Endodermal cell (in vitro differentiated cells): ENCODE data around the gene SLC38A2. TPM values are rescaled to one million over a fixed set of nuclear protein-coding genes. Genes with fewer than 3 reads are reported as not detected.

Experiments
- DNase-seq: peaks from one replicate; pipeline ENCODE4 v3.0.0-alpha.2; 2017
- H3K27ac ChIP-seq: 2 replicates; pipeline ENCODE4 v1.5.1; 2013; ENCODE audit warnings: mild to moderate bottlenecking, low read depth, low read length, moderate library complexity
- H3K27me3 ChIP-seq: 2 replicates; pipeline ENCODE4 v1.6.1; 2013; ENCODE audit warnings: mild to moderate bottlenecking, low read length, moderate library complexity; ENCODE audit not compliant: insufficient read depth, control insufficient read depth, poor library complexity, severe bottlenecking
- H3K36me3 ChIP-seq: 2 replicates; pipeline ENCODE4 v1.7.0; 2013; ENCODE audit warnings: mild to moderate bottlenecking, low read length, moderate library complexity; ENCODE audit not compliant: control insufficient read depth, insufficient read depth
- H3K4me1 ChIP-seq: one replicate; pipeline ENCODE4 v1.7.0; 2013; ENCODE audit warnings: low read length; ENCODE audit not compliant: control insufficient read depth, insufficient read depth
- H3K4me3 ChIP-seq: 2 replicates; pipeline ENCODE4 v1.5.1; 2013; ENCODE audit warnings: mild to moderate bottlenecking, low read length, moderate library complexity
- H3K9ac ChIP-seq: 2 replicates; pipeline ENCODE4 v1.6.1; 2013; ENCODE audit warnings: mild to moderate bottlenecking, low read length, moderate library complexity; ENCODE audit not compliant: poor library complexity, severe bottlenecking; ENCODE audit errors: extremely low read depth
- H3K9me3 ChIP-seq: 2 replicates; pipeline ENCODE4 v1.6.1; 2013; ENCODE audit warnings: mild to moderate bottlenecking, low read length, moderate library complexity; ENCODE audit not compliant: control insufficient read depth
- H3K27ac Mint-ChIP-seq: 2 replicates; pipeline ENCODE4 v1.8.0; 2020; ENCODE audit warnings: mixed read lengths
- H3K27me3 Mint-ChIP-seq: 2 replicates; pipeline ENCODE4 v1.8.0; 2021; ENCODE audit warnings: mild to moderate bottlenecking, mixed read lengths; ENCODE audit not compliant: insufficient read depth
- H3K36me3 Mint-ChIP-seq: 2 replicates; pipeline ENCODE4 v1.8.0; 2020; ENCODE audit warnings: low read depth, mixed read lengths
- H3K4me1 Mint-ChIP-seq: 2 replicates; pipeline ENCODE4 v1.8.0; 2020; ENCODE audit warnings: mixed read lengths
- H3K4me3 Mint-ChIP-seq: 2 replicates; pipeline ENCODE4 v1.8.0; 2020; ENCODE audit warnings: mild to moderate bottlenecking, moderate library complexity, mixed read lengths
- H3K9me3 Mint-ChIP-seq: 2 replicates; pipeline ENCODE4 v1.8.0; 2020; ENCODE audit warnings: mild to moderate bottlenecking, mixed read lengths
- CTCF ChIP-seq: fragments of 200-600 bp; sonication (generic); conservative IDR thresholded peaks from 2 replicates; pipeline ENCODE4 v1.5.0; 2021; ENCODE audit warnings: antibody characterized with exemption, mild to moderate bottlenecking
- WGBS, 2 experiments: methylation state at CpG; one replicate each; pipeline versions ENCODE4 v1.1.5 to v1.1.7; 2013; ENCODE audit warnings: missing lambda C conversion rate in 2 of 2, mixed read lengths in 1 of 2; ENCODE audit not compliant: insufficient coverage in 1 of 2, insufficient read length in 1 of 2; 5-methylcytosine and 5-hydroxymethylcytosine counted together
- total RNA-seq, 2 donors: library from RNA; stranded (reverse); fragmentation: NEBNext Ultra II Directional in 1 of 2; extraction: Animal tissue kit (Norgen Biotek cat#: 25700) in 1 of 2; gene quantifications; 2 replicates in 1 of 2; 3 replicates in 1 of 2; pipeline ENCODE4 v1.2.1, GENCODE V29; 2021

SLC38A2 gene
- total RNA-seq, 2 donors from 2014 or later, result 156 to 230 TPM

DNA sequence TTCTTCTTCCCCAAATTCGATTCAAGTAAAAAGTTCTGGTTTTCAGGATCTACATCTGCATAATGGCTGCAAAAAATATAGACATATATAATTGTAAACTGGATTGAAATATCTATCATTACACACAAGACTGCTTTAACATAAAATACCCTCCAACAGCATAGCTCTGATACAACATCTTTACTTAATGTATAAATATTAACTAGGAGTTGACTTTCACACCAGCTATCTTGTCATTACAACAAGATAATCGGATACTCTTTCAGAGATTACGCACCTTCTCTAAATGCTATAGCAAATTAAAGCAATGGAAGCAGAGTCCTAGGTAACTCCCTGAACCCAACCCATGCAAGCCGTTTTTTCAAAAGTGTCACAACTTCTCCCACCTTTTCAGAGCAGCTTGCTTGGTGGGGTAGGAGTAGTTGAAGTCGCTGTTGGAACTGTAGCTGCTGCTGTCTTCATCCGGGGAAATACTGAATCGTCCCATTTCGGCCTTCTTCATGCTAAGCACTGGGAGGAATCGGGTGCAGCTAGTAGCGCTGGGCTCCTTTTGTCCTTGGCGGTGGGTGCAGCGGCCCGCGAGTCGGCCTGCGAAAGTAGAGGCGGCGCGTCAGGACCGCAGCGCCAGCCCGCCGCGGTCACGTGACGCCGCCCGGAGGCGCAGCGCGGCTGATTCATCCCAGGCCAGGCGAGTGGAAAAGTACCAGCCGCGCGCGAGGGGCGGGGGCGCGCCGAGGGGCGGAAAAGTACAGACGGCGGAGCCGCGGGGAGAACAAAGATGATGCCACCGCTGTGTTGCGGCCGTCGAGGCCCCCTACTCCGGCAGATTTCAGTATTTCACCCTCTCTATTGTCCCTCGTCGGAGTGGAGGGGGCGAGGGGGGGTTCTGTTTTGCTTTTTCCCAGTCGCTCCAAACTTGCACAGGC, 1.5 kb downstream of the SLC38A2 start:
- peaks cover 50% of the 10 kb centered on the region for H3K36me3 ChIP-seq
- H3K4me1 ChIP-seq, result peaks cover 26% of the 10 kb centered on the region
- Mint-ChIP-seq H3K4me1 (peaks cover 46% of the 10 kb centered on the region), H3K27ac (peak overlapping the region; percentile 99), H3K4me3 (peak overlapping the region; percentile 98), H3K27me3 (peaks cover 13% of the 10 kb centered on the region), H3K9me3 (no peaks in the 10 kb centered on the region), H3K36me3 (peaks cover 52% of the 10 kb centered on the region)
- no peaks in the 10 kb centered on the region for H3K9me3 ChIP-seq
- peak; percentile 14 for TF ChIP-seq CTCF
- peak overlapping the region; percentile 98 for H3K4me3 ChIP-seq
- peak; percentile 97 for DNase-seq
- H3K9ac ChIP-seq, result peak overlapping the region; percentile 100
- 0 to 1% methylated on average over 9 to 54 of the region's 54 CpGs for WGBS, 2 experiments
- peaks cover 10% of the 10 kb centered on the region for H3K27me3 ChIP-seq
- H3K27ac ChIP-seq, result peak overlapping the region; percentile 100

DNA sequence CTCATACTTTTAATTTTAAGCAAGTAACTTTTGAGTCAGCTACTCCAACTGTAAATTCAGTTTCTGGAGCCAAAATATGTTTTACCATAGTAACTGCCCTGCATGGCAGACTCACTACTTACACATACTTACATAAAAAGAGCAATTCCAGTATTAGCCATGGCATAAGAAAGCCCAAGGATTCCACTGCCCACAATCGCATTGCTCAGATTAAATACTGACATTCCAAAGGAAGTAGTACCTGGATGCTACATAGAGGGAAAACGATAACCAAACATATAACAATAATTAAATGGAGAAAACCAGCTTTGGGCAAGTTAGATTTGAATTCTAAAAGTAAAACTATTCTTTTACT, 2.2 kb downstream of the SLC38A2 start:
- H3K9me3 ChIP-seq, result no peaks in the 10 kb centered on the region
- peaks cover 57% of the 10 kb centered on the region for H3K36me3 ChIP-seq
- Mint-ChIP-seq H3K4me1 (peaks cover 48% of the 10 kb centered on the region), H3K27me3 (peaks cover 13% of the 10 kb centered on the region), H3K36me3 (peaks cover 59% of the 10 kb centered on the region), H3K4me3 (peak overlapping the region; percentile 98), H3K9me3 (no peaks in the 10 kb centered on the region), H3K27ac (no peak overlapping the region)
- TF ChIP-seq CTCF, result no peak
- DNase-seq, result no peak
- peaks cover 28% of the 10 kb centered on the region for H3K4me1 ChIP-seq
- H3K4me3 ChIP-seq, result peak overlapping the region; percentile 98
- H3K27ac ChIP-seq, result no peak overlapping the region
- peaks cover 10% of the 10 kb centered on the region for H3K27me3 ChIP-seq
- peak overlapping the region; percentile 100 for H3K9ac ChIP-seq
- WGBS, 2 experiments, result 66% methylated on average over 2 of the region's 2 CpGs; no CpG with 5 or more reads in 1 of the 2 experiments

- H3K4me3 Mint-ChIP-seq, result peak overlapping the region; percentile 98
- Histone ChIP-seq H3K36me3 (peaks cover 63% of the 10 kb centered on the region), H3K9me3 (no peaks in the 10 kb centered on the region), H3K4me3 (peak overlapping the region; percentile 98), H3K27ac (no peak overlapping the region), H3K27me3 (peaks cover 10% of the 10 kb centered on the region), H3K4me1 (peaks cover 28% of the 10 kb centered on the region), H3K9ac (peak overlapping the region; percentile 100)
- peaks cover 48% of the 10 kb centered on the region for H3K4me1 Mint-ChIP-seq
- no peak overlapping the region for H3K27ac Mint-ChIP-seq
- H3K27me3 Mint-ChIP-seq, result peaks cover 13% of the 10 kb centered on the region
- 91 to 93% methylated on average over 5 to 7 of the region's 7 CpGs for WGBS, 2 experiments
- TF ChIP-seq CTCF, result no peak
- peaks cover 65% of the 10 kb centered on the region for H3K36me3 Mint-ChIP-seq
- no peaks in the 10 kb centered on the region for H3K9me3 Mint-ChIP-seq
- DNase-seq, result no peak
Observed at GRCh38 chr12:46369474-46370379, 2.8 kb downstream of the SLC38A2 start.
